Activated naive CD4-positive, alpha-beta T cell treated with anti-CD3 and anti-CD28 coated beads, Interleukin-2, amount 50 U/mL, for 72 hours (primary cell): ENCODE measurements around the gene GORASP1. TPM values are rescaled to one million over a fixed set of nuclear protein-coding genes. Genes with fewer than 3 reads are reported as not detected.

Experiments used
- ATAC-seq, 2 donors: fragments of 150-1000 bp; cut with Tn5 transposase; 2 replicates each; pipeline ENCODE4 v1.10.0; 2021; ENCODE audit warnings: mild to moderate bottlenecking in 2 of 2, moderate library complexity in 2 of 2
- DNase-seq, 2 donors: peaks; one replicate each; pipeline ENCODE4 v3.0.0; 2021 to 2022; ENCODE audit warnings: low spot score in 2 of 2
- H3K27ac Mint-ChIP-seq, 2 donors: one replicate each; pipeline ENCODE4 v1.8.0; 2022; ENCODE audit warnings: mild to moderate bottlenecking in 2 of 2, mixed read lengths in 2 of 2
- H3K36me3 Mint-ChIP-seq, 2 donors: one replicate each; pipeline ENCODE4 v1.8.0; 2022; ENCODE audit warnings: mixed read lengths in 2 of 2
- H3K9me3 Mint-ChIP-seq, 2 donors: one replicate each; pipeline ENCODE4 v1.8.0; 2022; ENCODE audit warnings: mixed read lengths in 2 of 2
- total RNA-seq, 2 donors: library from RNA; stranded (reverse); gene quantifications; one replicate each; pipeline ENCODE4 v1.2.3, GENCODE V29; 2022

The GORASP1 gene
- total RNA-seq, 2 donors from 2014 or later, result 19.0 to 22.7 TPM

DNA sequence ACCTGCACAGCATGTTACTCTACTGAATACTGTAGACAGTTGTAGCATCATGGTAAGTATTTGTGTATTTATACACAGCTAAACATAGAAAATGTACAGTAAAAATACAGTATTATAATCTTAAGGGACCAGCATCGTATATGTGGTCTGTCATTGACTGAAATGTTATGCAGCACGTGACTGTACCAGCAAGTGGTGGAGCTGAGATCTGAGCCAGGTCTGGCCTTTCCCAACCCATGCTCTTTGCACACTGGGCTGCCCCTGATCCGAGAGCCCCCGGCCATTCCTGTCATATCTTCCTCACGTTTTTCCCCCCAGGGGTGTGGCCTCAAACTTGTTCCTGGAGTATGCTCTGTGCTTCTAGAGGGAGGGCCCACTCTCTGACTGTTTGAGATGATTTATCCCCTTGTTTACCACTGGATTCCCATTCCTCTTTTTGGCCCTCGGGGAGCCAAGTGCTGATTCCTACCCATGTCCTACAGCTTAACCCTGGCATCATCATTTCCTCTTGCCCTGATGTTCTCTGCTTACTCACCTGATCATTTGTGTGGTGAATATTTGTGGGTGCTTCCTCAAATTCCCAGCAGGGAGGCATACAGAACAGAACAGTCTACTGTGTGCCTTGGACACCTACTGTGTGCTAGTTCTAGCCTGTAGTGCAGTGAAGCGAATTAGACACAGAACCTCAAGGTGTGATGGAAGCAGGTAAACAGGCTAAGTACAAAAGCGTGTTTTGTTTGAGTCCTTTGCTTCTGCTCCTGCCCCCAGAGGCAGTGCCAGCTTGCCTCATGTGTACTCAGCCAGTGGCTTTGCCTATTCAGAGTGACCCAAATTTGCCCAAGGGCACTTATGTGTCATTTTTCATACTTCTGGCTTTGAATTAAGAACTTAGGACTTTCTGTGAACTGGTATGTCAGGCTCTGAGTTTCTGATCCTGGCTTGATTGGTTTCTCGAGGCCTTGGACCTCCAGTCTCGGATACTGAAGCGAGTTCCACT, 25.0 kb upstream of the GORASP1 start:
- H3K9me3 Mint-ChIP-seq, result no peaks in the 10 kb centered on the region
- H3K36me3 Mint-ChIP-seq, result no peaks in the 10 kb centered on the region
- ATAC-seq (no peak), DNase-seq (peak in 1 of 2 donors; percentile 39)
- H3K27ac Mint-ChIP-seq, result no peak overlapping the region

DNA sequence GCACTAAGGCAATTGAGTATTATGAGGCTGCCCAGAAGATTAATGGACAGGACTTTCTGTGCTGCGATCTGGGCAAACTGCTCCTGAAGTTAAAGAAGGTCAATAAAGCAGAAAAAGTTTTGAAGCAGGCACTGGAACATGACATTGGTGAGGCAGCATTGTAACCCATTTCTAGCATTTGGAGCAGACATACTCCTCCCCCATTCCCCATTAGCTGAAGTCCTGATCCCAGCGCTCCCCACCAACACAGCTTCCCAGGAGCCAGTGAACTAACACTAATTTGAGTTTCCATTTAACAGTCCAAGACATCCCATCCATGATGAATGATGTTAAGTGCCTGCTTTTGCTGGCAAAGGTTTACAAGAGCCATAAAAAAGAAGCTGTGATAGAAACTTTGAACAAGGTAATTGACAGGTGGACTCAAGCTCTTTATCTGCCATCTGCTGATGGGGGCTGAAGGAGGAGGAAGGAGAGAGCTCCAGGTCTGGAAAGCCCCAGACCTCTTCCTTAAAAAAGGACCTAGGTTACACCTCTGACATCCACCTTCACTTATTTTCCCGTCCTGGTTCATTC, 23.4 kb upstream of the GORASP1 start:
- H3K36me3 Mint-ChIP-seq, result no peaks in the 10 kb centered on the region
- no peaks in the 10 kb centered on the region for H3K9me3 Mint-ChIP-seq
- no peak overlapping the region for H3K27ac Mint-ChIP-seq
- DNase-seq (no peak), ATAC-seq (no peak)

DNA sequence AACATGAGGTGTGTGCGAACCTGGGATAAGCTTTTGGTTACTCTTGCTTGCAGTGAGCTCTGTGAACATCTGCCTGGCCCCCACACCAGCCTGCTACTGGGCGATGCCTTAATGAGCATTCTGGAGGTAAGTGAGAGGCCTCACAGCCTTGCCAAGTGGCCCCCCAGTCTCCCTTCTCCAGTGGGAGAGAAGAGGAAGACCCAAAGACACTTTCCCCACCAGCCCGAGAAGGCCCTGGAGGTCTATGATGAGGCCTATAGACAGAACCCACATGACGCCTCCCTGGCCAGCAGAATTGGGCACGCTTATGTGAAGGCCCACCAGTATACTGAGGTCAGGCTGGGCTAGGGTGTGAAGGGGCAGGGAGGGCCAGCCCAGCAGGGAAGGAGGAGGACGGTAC, 22.6 kb upstream of the GORASP1 start:
- peak overlapping the region; percentile 26 to 56 for H3K27ac Mint-ChIP-seq
- no peak for ATAC-seq
- H3K36me3 Mint-ChIP-seq, result no peaks in the 10 kb centered on the region
- DNase-seq, result no peak
- H3K9me3 Mint-ChIP-seq, result no peaks in the 10 kb centered on the region

DNA sequence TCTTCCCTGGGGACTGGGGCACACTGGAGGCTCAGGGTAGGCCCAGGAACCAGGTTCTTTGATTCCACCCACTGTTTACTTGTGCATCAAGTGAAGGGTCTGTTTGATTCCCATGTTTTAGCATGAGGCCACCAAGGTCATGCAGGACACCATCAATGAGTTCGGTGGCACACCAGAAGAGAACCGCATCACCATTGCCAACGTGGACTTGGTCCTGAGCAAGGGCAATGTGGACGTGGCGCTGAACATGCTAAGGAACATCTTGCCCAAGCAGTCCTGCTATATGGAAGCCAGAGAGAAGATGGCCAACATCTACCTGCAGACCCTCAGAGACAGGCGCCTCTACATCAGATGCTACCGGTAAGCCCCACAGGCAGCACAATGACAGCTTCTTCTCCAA, 21.5 kb upstream of the GORASP1 start:
- H3K27ac Mint-ChIP-seq, result no peak overlapping the region
- ATAC-seq, result no peak
- H3K36me3 Mint-ChIP-seq, result no peaks in the 10 kb centered on the region
- no peaks in the 10 kb centered on the region for H3K9me3 Mint-ChIP-seq
- DNase-seq, result no peak

GRCh38 chr3:39127908-39128304, 20.5 kb upstream of the GORASP1 start:
- H3K27ac Mint-ChIP-seq, result peak overlapping the region in 1 of 2 donors; percentile 64
- DNase-seq (no peak), ATAC-seq (no peak)
- H3K9me3 Mint-ChIP-seq, result no peaks in the 10 kb centered on the region
- H3K36me3 Mint-ChIP-seq, result no peaks in the 10 kb centered on the region

DNA sequence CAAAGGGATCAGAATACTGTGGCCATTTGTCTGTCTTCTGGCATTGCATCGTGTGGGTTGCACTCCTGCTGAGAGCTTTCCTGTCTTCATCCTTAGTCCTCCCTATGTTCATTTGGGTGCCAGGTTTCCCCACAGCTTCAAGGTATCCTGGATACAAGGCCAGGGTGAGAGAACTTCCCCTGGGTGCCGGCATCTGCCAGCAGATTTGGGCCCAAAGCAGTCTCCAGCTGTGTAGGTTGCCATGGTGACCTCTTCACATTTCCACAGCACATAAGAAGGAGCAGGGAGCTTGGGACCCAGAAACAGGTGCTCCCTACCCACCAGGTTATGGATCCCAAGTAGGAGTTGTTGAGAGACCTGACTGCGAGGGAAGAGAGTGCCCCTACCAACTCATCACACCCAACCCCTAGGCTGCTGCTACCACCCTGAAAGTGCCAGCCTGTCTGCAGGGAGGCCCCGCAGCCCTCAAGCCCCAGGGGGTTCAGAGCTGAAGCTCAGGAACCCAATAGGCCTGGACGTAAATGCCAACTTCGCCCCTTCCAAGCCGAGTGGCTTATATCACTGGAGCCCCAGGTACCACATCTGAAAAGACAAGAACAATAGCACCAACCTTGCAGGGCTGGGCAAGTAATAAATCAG, 20.0 kb upstream of the GORASP1 start:
- Mint-ChIP-seq H3K36me3 (no peaks in the 10 kb centered on the region), H3K27ac (peak overlapping the region; percentile 3 to 64), H3K9me3 (no peaks in the 10 kb centered on the region)
- ATAC-seq (no peak), DNase-seq (no peak)

- no peak overlapping the region for H3K27ac Mint-ChIP-seq
- peak; percentile 39 to 69 for ATAC-seq
- no peaks in the 10 kb centered on the region for H3K36me3 Mint-ChIP-seq
- DNase-seq, result no peak
- H3K9me3 Mint-ChIP-seq, result no peaks in the 10 kb centered on the region
Measured at GRCh38 chr3:39126532-39127071, 19.2 kb upstream of the GORASP1 start.

GRCh38 chr3:39125841-39126500, 18.5 kb upstream of the GORASP1 start:
- ATAC-seq, result no peak
- Mint-ChIP-seq H3K9me3 (no peaks in the 10 kb centered on the region), H3K36me3 (no peaks in the 10 kb centered on the region)

DNA sequence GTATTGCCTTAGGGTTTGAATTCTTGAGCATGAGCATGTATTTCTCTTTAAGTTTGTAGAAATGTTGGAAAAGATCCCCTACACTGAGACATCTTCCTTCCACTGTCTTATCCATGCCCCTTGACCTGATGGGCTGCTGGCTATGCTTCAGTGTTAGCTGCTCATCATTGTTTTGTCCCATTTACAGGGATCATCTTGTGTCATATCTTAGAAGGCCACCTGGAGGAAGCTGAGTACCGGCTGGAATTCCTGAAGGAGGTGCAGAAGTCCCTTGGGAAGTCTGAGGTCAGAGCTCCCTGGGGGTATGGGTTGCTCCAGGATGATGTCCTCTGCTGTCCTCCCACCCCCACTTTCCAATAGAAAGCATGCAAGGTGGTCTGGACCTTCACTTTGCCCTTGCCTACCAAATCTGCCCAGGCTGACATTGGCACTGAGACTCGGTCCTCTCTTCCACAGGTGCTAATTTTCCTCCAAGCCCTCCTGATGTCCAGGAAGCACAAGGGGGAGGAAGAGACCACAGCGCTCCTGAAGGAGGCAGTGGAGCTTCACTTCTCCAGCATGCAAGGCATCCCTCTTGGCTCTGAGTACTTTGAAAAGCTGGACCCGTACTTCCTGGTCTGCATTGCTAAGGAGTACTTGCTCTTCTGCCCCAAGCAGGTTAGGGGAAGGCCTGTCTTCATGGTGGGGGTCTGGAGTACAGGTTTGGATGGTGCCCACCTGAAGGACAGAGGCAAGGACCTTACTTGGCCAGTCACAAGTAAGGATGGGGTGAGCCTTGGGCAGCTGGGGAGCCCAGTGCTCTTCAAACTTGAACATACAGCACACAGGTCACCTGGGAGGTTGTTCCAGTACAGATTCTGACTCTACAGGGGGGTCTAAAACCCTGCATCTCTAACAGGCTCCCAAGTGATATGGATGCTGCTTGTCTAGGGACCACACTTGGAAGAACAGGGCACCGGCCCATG, 17.7 kb upstream of the GORASP1 start:
- DNase-seq (no peak), ATAC-seq (no peak)
- Mint-ChIP-seq H3K27ac (no peak overlapping the region), H3K36me3 (no peaks in the 10 kb centered on the region), H3K9me3 (no peaks in the 10 kb centered on the region)

More at GRCh38 chr3:39125841-39126500, 18.5 kb upstream of the GORASP1 start:
- no peak for DNase-seq
- no peak overlapping the region for H3K27ac Mint-ChIP-seq

- no peak for ATAC-seq
- Mint-ChIP-seq H3K27ac (no peak overlapping the region), H3K36me3 (no peaks in the 10 kb centered on the region), H3K9me3 (no peaks in the 10 kb centered on the region)
- no peak for DNase-seq
Measured at GRCh38 chr3:39122813-39123212, 15.4 kb upstream of the GORASP1 start.

GRCh38 chr3:39121621-39122020, 14.2 kb upstream of the GORASP1 start:
- no peaks in the 10 kb centered on the region for H3K36me3 Mint-ChIP-seq
- DNase-seq (no peak), ATAC-seq (no peak)
- no peak overlapping the region for H3K27ac Mint-ChIP-seq
- no peaks in the 10 kb centered on the region for H3K9me3 Mint-ChIP-seq

DNA sequence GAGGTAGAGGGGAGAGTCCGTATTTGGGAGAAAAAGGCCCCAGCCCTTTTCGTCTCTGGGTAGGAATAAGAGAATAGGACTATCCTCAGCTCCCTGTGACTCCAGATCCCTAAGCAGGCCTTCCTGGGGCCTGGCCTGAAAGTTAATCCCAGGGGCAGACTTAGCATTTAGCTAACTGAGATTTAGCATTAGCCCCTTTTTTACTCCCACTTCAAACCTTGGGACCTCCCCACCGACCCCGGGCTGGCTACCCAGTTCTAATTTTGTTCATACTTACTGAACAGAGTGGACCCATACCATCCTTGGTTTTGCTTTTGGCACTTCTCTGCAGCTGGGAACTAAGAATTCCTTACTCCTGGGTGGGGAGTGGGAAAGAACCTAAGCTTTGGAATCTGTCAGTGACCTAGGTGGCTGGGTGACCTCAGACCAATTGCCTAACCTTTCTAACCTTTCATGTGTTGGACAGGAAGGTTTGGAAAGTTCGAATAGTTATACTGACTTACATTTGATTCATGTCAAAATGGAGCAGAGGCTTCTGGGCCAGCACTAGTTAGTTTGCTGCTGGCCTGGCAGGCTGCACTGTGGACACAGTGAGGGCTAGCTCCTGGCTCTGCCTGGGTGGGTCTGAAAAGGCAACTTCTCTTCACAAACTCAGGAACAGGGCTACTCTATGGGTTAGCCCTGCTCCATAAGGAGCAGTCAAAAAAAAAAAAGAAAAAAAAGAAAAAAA, 11.7 kb upstream of the GORASP1 start:
- H3K9me3 Mint-ChIP-seq, result no peaks in the 10 kb centered on the region
- no peak overlapping the region for H3K27ac Mint-ChIP-seq
- no peaks in the 10 kb centered on the region for H3K36me3 Mint-ChIP-seq
- ATAC-seq (no peak), DNase-seq (no peak)

GRCh38 chr3:39118079-39118478, 10.7 kb upstream of the GORASP1 start:
- ATAC-seq, result no peak
- no peaks in the 10 kb centered on the region for H3K36me3 Mint-ChIP-seq
- H3K27ac Mint-ChIP-seq, result no peak overlapping the region
- no peak for DNase-seq
- H3K9me3 Mint-ChIP-seq, result no peaks in the 10 kb centered on the region

- H3K9me3 Mint-ChIP-seq, result no peaks in the 10 kb centered on the region
- no peaks in the 10 kb centered on the region for H3K36me3 Mint-ChIP-seq
- DNase-seq (no peak), ATAC-seq (no peak)
- no peak overlapping the region for H3K27ac Mint-ChIP-seq
Measured at GRCh38 chr3:39115870-39116269, 8.4 kb upstream of the GORASP1 start.

- no peaks in the 10 kb centered on the region for H3K36me3 Mint-ChIP-seq
- no peak overlapping the region for H3K27ac Mint-ChIP-seq
- ATAC-seq, result no peak
- DNase-seq, result peak in 1 of 2 donors; percentile 39
- no peaks in the 10 kb centered on the region for H3K9me3 Mint-ChIP-seq
Measured at GRCh38 chr3:39114456-39114855, 7.0 kb upstream of the GORASP1 start.
